ENCODE results near the gene UVRAG.

DNA sequence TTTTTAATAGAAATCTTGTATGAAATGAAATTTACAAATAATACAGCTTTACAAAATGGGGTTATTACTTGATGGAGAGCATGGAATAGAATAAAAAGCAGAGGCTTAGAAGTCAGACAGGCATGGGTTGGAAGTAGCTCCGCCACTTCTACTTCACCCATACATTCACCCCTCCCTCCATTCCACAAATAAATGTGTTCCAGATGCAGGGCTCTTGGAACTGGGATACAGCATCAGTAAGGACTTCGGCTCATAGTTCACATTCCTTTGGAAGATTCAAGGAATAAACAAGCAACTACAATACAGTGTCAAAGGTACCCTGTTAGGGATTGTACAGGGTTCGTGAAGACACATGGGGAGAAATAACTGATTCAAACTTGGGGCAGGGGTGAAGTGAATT is 234.5 kb downstream of the UVRAG start:
- TF ChIP-seq, protein P1, sequence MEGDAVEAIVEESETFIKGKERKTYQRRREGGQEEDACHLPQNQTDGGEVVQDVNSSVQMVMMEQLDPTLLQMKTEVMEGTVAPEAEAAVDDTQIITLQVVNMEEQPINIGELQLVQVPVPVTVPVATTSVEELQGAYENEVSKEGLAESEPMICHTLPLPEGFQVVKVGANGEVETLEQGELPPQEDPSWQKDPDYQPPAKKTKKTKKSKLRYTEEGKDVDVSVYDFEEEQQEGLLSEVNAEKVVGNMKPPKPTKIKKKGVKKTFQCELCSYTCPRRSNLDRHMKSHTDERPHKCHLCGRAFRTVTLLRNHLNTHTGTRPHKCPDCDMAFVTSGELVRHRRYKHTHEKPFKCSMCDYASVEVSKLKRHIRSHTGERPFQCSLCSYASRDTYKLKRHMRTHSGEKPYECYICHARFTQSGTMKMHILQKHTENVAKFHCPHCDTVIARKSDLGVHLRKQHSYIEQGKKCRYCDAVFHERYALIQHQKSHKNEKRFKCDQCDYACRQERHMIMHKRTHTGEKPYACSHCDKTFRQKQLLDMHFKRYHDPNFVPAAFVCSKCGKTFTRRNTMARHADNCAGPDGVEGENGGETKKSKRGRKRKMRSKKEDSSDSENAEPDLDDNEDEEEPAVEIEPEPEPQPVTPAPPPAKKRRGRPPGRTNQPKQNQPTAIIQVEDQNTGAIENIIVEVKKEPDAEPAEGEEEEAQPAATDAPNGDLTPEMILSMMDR (IDR thresholded peaks at IDR 0.05; ENCODE audit: low read length) = no peak
- no peak for TF ChIP-seq EZH2 (optimal IDR thresholded peaks at IDR 0.05; ENCODE audit: low read depth, low read length)
